ENCODE results near the gene ARRDC5. TPM values are rescaled to one million over a fixed set of nuclear protein-coding genes. Genes with fewer than 3 reads are reported as not detected.
"Not testable (repeated sequence)": the region's sequence is repeated elsewhere in the genome, so short reads cannot be mapped to it uniquely, and the experiment has no call there.

ARRDC5 gene
- total RNA-seq, 1 experiment from 2014 or later = not detected

- H3K27ac Mint-ChIP-seq (ENCODE audit: unreplicated experiment); H3K27me3 Mint-ChIP-seq (ENCODE audit: unreplicated experiment); H3K9me3 Mint-ChIP-seq (ENCODE audit: low read depth, unreplicated experiment); DNase-seq; H3K4me3 Mint-ChIP-seq (ENCODE audit: low read depth, unreplicated experiment); BruUV-seq (replicated peaks); H3K4me1 Mint-ChIP-seq (ENCODE audit: low read depth, unreplicated experiment); intact Hi-C loops (cut with micrococcal nuclease; ENCODE audit: unreplicated experiment); H3K36me3 Mint-ChIP-seq (ENCODE audit: insufficient read depth, unreplicated experiment): not testable (repeated sequence)
- CTCF ChIA-PET = interaction anchor here (0.7 kb wide), 1 partner anchor 91 kb away, joined by 4 read pairs; the partner anchor contains the start of gene FEM1A
Measured at GRCh38 chr19:4882874-4883273, 19.8 kb downstream of the ARRDC5 start.

DNA sequence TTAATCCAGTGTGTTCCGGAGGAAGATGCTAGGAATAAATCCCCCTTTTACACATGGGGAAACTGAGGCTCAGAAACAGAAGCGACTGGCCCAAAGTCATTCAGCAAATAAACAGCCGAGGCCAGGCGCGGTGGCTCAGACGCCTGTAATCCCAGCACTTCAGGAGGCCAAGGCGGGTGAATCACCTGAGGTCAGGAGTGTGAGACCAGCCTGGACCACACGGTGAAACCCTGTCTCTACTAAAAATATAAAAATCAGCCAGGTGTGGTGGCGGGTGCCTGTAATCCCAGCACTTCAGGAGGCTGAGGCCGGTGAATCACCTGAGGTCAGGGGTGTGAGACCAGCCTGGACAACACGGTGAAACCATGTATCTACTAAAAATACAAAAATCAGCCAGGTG, 23.7 kb downstream of the ARRDC5 start:
- TF ChIP-seq, protein P1, sequence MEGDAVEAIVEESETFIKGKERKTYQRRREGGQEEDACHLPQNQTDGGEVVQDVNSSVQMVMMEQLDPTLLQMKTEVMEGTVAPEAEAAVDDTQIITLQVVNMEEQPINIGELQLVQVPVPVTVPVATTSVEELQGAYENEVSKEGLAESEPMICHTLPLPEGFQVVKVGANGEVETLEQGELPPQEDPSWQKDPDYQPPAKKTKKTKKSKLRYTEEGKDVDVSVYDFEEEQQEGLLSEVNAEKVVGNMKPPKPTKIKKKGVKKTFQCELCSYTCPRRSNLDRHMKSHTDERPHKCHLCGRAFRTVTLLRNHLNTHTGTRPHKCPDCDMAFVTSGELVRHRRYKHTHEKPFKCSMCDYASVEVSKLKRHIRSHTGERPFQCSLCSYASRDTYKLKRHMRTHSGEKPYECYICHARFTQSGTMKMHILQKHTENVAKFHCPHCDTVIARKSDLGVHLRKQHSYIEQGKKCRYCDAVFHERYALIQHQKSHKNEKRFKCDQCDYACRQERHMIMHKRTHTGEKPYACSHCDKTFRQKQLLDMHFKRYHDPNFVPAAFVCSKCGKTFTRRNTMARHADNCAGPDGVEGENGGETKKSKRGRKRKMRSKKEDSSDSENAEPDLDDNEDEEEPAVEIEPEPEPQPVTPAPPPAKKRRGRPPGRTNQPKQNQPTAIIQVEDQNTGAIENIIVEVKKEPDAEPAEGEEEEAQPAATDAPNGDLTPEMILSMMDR (IDR thresholded peaks at IDR 0.05; ENCODE audit: unreplicated experiment) = no peak
- intact Hi-C loops (cut with micrococcal nuclease; ENCODE audit: unreplicated experiment) = no loop called here
- Mint-ChIP-seq H3K27me3 (ENCODE audit: unreplicated experiment) (no peaks in the 10 kb centered on the region), H3K36me3 (ENCODE audit: insufficient read depth, unreplicated experiment) (no peaks in the 10 kb centered on the region), H3K4me3 (ENCODE audit: low read depth, unreplicated experiment) (no peak overlapping the region), H3K27ac (ENCODE audit: unreplicated experiment) (no peak overlapping the region), H3K9me3 (ENCODE audit: low read depth, unreplicated experiment) (no peaks in the 10 kb centered on the region), H3K4me1 (ENCODE audit: low read depth, unreplicated experiment) (no peaks in the 10 kb centered on the region)
- CTCF ChIA-PET = interaction anchor here (0.6 kb wide), 1 partner anchor 14 kb away, joined by 7 read pairs; no protein-coding TSS in a partner anchor
- no TSS peak for BruUV-seq (replicated peaks)
- no peak for DNase-seq

DNA sequence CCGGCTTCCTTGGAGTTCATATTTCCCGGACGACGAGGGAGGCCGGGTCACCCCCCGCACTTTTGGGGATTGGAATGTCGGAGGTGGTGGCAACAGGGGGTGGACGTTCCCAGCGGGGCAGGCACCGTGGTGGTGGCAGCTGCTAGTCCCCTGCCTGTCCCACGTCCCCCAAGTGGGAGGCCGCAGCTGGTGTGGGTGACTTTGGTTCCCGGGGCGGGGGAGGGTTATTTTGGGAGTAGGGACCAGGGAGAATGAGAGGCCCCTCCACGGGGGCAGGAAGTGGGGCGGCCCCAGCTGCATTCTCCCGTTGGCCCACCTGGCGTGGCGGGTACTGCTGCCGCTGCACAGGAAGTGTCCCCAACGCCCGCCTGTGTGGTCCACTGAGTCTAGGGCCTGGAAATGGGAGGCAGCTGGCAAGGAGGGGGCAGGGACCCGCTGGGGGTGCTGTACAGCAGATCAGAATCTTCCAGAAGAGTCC, 24.2 kb downstream of the ARRDC5 start:
- Mint-ChIP-seq H3K4me1 (ENCODE audit: low read depth, unreplicated experiment) (no peaks in the 10 kb centered on the region), H3K27ac (ENCODE audit: unreplicated experiment) (no peak overlapping the region), H3K9me3 (ENCODE audit: low read depth, unreplicated experiment) (no peaks in the 10 kb centered on the region), H3K4me3 (ENCODE audit: low read depth, unreplicated experiment) (no peak overlapping the region), H3K36me3 (ENCODE audit: insufficient read depth, unreplicated experiment) (no peaks in the 10 kb centered on the region), H3K27me3 (ENCODE audit: unreplicated experiment) (no peaks in the 10 kb centered on the region)
- intact Hi-C loops (cut with micrococcal nuclease; ENCODE audit: unreplicated experiment) = no loop called here
- CTCF ChIA-PET = interaction anchor here (0.6 kb wide), 1 partner anchor 14 kb away, joined by 7 read pairs; no protein-coding TSS in a partner anchor
- DNase-seq = no peak
- no TSS peak for BruUV-seq (replicated peaks)
- TF ChIP-seq, protein P1 (IDR thresholded peaks at IDR 0.05; ENCODE audit: unreplicated experiment) = no peak

GRCh38 chr19:4877753-4878490, 24.8 kb downstream of the ARRDC5 start:
- Mint-ChIP-seq H3K27me3 (ENCODE audit: unreplicated experiment) (no peaks in the 10 kb centered on the region), H3K27ac (ENCODE audit: unreplicated experiment) (no peak overlapping the region), H3K9me3 (ENCODE audit: low read depth, unreplicated experiment) (no peaks in the 10 kb centered on the region), H3K4me3 (ENCODE audit: low read depth, unreplicated experiment) (no peak overlapping the region), H3K36me3 (ENCODE audit: insufficient read depth, unreplicated experiment) (no peaks in the 10 kb centered on the region), H3K4me1 (ENCODE audit: low read depth, unreplicated experiment) (no peaks in the 10 kb centered on the region)
- CTCF ChIA-PET = no interaction called here
- BruUV-seq (replicated peaks) = no TSS peak
- no peak for DNase-seq
- intact Hi-C loops (cut with micrococcal nuclease; ENCODE audit: unreplicated experiment) = no loop called here
- TF ChIP-seq, protein P1 (IDR thresholded peaks at IDR 0.05; ENCODE audit: unreplicated experiment) = no peak

- no TSS peak for BruUV-seq (replicated peaks)
- no peak for DNase-seq
- Mint-ChIP-seq H3K36me3 (ENCODE audit: insufficient read depth, unreplicated experiment) (peaks cover 12% of the 10 kb centered on the region), H3K4me3 (ENCODE audit: low read depth, unreplicated experiment) (no peak overlapping the region), H3K4me1 (ENCODE audit: low read depth, unreplicated experiment) (peaks cover 12% of the 10 kb centered on the region), H3K27me3 (ENCODE audit: unreplicated experiment) (no peaks in the 10 kb centered on the region), H3K27ac (ENCODE audit: unreplicated experiment) (no peak overlapping the region), H3K9me3 (ENCODE audit: low read depth, unreplicated experiment) (no peaks in the 10 kb centered on the region)
- TF ChIP-seq, protein P1 (IDR thresholded peaks at IDR 0.05; ENCODE audit: unreplicated experiment) = no peak
- intact Hi-C loops (cut with micrococcal nuclease; ENCODE audit: unreplicated experiment) = loop anchor here (5.0 kb wide), 1 partner anchor 158 kb away; no protein-coding TSS in a partner anchor
- CTCF ChIA-PET = interaction anchor here (2.5 kb wide), 1 partner anchor 38 kb away, joined by 13 read pairs; no protein-coding TSS in a partner anchor
Measured at GRCh38 chr19:4873930-4874329, 28.8 kb downstream of the ARRDC5 start.

Data from Calu3 (cell line).